ENCODE results near the gene CYSRT1. TPM values are rescaled to one million over a fixed set of nuclear protein-coding genes. Genes with fewer than 3 reads are reported as not detected.
A peak's percentile ranks its signal among the peaks of the same experiment; 100 is the strongest.

The CYSRT1 gene
- total RNA-seq, 1 donor from 2014 or later: 0.27 TPM

GRCh38 chr9:137222190-137223077 lies 2.5 kb upstream of the CYSRT1 start, which contains the start of gene RNF208:
RNF208 (minus strand) TSS chr9:137222240; CDS start chr9:137221212, 1,028 bp downstream.
- Histone ChIP-seq H3K4me1 (peaks cover 54% of the 10 kb centered on the region), H3K4me3 (peak within 1 kb of the TSS; percentile 91), H3K27me3 (ENCODE audit: low read depth) (no peaks in the 10 kb centered on the region), H3K36me3 (no peaks in the 10 kb centered on the region), H3K27ac (replicated peaks) (peak within 1 kb of the TSS; percentile 96), H3K9me3 (replicated peaks) (no peaks in the 10 kb centered on the region)
- no peak for TF ChIP-seq CTCF (IDR thresholded peaks at IDR 0.05; ENCODE audit: borderline replicate concordance)
- no peak for DNase-seq
- intact Hi-C loops (cut with micrococcal nuclease): no loop called here

GRCh38 chr9:137223078-137223970 lies 1.6 kb upstream of the CYSRT1 start:
- TF ChIP-seq CTCF (IDR thresholded peaks at IDR 0.05; ENCODE audit: borderline replicate concordance): no peak
- Histone ChIP-seq H3K9me3 (replicated peaks) (no peaks in the 10 kb centered on the region), H3K4me3 (peak overlapping the region; percentile 91), H3K4me1 (peaks cover 47% of the 10 kb centered on the region), H3K27ac (replicated peaks) (peak overlapping the region; percentile 96), H3K27me3 (ENCODE audit: low read depth) (peaks cover 4% of the 10 kb centered on the region), H3K36me3 (no peaks in the 10 kb centered on the region)
- intact Hi-C loops (cut with micrococcal nuclease): no loop called here
- DNase-seq: peak; percentile 97

GRCh38 chr9:137225699-137226331 lies 841 bp downstream of the CYSRT1 start:
- DNase-seq: no peak
- Histone ChIP-seq H3K36me3 (no peaks in the 10 kb centered on the region), H3K27ac (replicated peaks) (no peak overlapping the region), H3K4me1 (peaks cover 32% of the 10 kb centered on the region), H3K4me3 (no peak overlapping the region), H3K27me3 (ENCODE audit: low read depth) (peaks cover 29% of the 10 kb centered on the region), H3K9me3 (replicated peaks) (no peaks in the 10 kb centered on the region)
- TF ChIP-seq CTCF (IDR thresholded peaks at IDR 0.05; ENCODE audit: borderline replicate concordance): no peak
- intact Hi-C loops (cut with micrococcal nuclease): loop anchor here (5.0 kb wide), 1 partner anchor 104 kb away; no protein-coding TSS in a partner anchor

- DNase-seq: no peak
- H3K36me3 ChIP-seq: no peaks in the 10 kb centered on the region
- no peak for TF ChIP-seq CTCF (IDR thresholded peaks at IDR 0.05; ENCODE audit: borderline replicate concordance)
- peaks cover 27% of the 10 kb centered on the region for H3K4me1 ChIP-seq
- no peak overlapping the region for H3K4me3 ChIP-seq
- peaks cover 36% of the 10 kb centered on the region for H3K27me3 ChIP-seq (ENCODE audit: low read depth)
- intact Hi-C loops (cut with micrococcal nuclease): loop anchor here (5.0 kb wide), 1 partner anchor 104 kb away; no protein-coding TSS in a partner anchor
- no peak overlapping the region for H3K27ac ChIP-seq (replicated peaks)
- no peaks in the 10 kb centered on the region for H3K9me3 ChIP-seq (replicated peaks)
Observed at GRCh38 chr9:137226338-137227053, 1.5 kb downstream of the CYSRT1 start.
